K562 (cell line): ENCODE results near the gene BSN.
"Not testable (repeated sequence)": the region's sequence is repeated elsewhere in the genome, so short reads cannot be mapped to it uniquely, and the experiment has no call there.

Source experiments
- CBX1 ChIP-seq: sonication (generic); IDR thresholded peaks from 2 replicates; pipeline ENCODE4 v1.6.1; 2016; ENCODE audit warnings: antibody characterized with exemption, low read depth, mild to moderate bottlenecking
- ELF2 ChIP-seq: fragments of 250-450 bp; sonication (Bioruptor Pico); IDR thresholded peaks from 2 replicates; pipeline ENCODE4 v1.5.0; 2021; ENCODE audit warnings: mild to moderate bottlenecking
- ZC3H11A ChIP-seq: IDR thresholded peaks from 2 replicates; pipeline ENCODE4 v1.6.1; 2012; ENCODE audit warnings: low read depth, low read length, improper control_type of control experiment
- ZNF165 ChIP-seq: fragments of 250-450 bp; sonication (Bioruptor Pico); IDR thresholded peaks from 2 replicates; pipeline ENCODE4 v1.4.0; 2020; ENCODE audit warnings: borderline replicate concordance
- TF ChIP-seq, protein P1 (sequence below), 3 experiments: IDR thresholded peaks in 2 of 3; conservative IDR thresholded peaks in 1 of 3; 2 replicates each; pipeline ENCODE4 v1.5.1; 2011 to 2012; ENCODE audit warnings: low read length in 3 of 3, mild to moderate bottlenecking in 3 of 3, control low read depth in 2 of 3, improper control_type of control experiment in 1 of 3, inconsistent platforms in 1 of 3, low read depth in 1 of 3, mixed read lengths in 1 of 3, moderate library complexity in 1 of 3; ENCODE audit not compliant: insufficient read depth in 2 of 3
- TF ChIP-seq, protein P2 (sequence below), 2 experiments: IDR thresholded peaks; 2 replicates each; pipeline ENCODE4 v1.6.1; 2012; ENCODE audit warnings: improper control_type of control experiment in 2 of 2, low read depth in 2 of 2, low read length in 2 of 2, borderline replicate concordance in 1 of 2

DNA sequence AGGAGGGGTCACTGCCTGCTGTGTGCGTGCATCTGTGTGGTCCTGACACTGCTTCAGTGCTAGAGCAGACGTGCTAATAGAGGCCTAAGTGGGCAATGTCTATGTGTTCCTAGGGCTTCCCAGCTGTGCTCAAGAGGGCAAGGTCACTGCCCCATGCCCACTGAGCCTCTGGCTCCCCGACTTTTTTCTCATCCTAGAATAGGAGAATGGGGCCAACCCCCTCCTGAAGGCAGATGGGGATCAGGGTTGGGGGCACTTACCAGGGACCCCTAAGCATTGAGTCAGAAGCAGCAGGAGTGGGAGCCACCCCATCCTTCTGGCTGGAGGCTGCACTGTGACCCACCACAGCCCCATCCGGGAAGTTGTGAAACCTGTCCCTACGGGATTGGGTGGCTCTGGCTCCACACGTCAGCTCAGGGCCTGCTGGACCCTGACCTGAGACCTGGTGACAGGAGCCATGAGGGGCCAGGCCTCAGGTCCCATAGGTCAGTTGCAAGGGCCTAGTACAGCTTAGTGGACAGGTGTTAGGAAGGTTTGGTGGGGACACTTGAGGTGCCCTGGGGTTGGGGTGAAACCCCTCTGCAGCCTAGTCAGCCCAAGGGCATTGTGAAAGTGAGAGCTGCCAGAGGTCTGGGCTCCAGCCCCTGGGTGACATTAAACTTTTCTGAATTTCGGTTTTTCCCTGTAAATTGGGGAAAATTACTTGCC, 134.2 kb downstream of the BSN start:
- TF ChIP-seq, protein P1, sequence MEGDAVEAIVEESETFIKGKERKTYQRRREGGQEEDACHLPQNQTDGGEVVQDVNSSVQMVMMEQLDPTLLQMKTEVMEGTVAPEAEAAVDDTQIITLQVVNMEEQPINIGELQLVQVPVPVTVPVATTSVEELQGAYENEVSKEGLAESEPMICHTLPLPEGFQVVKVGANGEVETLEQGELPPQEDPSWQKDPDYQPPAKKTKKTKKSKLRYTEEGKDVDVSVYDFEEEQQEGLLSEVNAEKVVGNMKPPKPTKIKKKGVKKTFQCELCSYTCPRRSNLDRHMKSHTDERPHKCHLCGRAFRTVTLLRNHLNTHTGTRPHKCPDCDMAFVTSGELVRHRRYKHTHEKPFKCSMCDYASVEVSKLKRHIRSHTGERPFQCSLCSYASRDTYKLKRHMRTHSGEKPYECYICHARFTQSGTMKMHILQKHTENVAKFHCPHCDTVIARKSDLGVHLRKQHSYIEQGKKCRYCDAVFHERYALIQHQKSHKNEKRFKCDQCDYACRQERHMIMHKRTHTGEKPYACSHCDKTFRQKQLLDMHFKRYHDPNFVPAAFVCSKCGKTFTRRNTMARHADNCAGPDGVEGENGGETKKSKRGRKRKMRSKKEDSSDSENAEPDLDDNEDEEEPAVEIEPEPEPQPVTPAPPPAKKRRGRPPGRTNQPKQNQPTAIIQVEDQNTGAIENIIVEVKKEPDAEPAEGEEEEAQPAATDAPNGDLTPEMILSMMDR (IDR thresholded peaks at IDR 0.05 in 2 of 3, conservative IDR thresholded peaks at IDR 0.05 in 1 of 3; ENCODE audit: insufficient read depth in 2 of 3, low read depth in 1 of 3, low read length in 3 of 3), result not testable (repeated sequence)
- TF ChIP-seq, protein P2, sequence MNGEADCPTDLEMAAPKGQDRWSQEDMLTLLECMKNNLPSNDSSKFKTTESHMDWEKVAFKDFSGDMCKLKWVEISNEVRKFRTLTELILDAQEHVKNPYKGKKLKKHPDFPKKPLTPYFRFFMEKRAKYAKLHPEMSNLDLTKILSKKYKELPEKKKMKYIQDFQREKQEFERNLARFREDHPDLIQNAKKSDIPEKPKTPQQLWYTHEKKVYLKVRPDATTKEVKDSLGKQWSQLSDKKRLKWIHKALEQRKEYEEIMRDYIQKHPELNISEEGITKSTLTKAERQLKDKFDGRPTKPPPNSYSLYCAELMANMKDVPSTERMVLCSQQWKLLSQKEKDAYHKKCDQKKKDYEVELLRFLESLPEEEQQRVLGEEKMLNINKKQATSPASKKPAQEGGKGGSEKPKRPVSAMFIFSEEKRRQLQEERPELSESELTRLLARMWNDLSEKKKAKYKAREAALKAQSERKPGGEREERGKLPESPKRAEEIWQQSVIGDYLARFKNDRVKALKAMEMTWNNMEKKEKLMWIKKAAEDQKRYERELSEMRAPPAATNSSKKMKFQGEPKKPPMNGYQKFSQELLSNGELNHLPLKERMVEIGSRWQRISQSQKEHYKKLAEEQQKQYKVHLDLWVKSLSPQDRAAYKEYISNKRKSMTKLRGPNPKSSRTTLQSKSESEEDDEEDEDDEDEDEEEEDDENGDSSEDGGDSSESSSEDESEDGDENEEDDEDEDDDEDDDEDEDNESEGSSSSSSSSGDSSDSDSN (IDR thresholded peaks at IDR 0.05; ENCODE audit: borderline replicate concordance in 1 of 2, low read depth in 2 of 2, low read length in 2 of 2), result not testable (repeated sequence)
- not testable (repeated sequence) for TF ChIP-seq ZC3H11A; ZNF165 (CRISPR knock-in tag); CBX1; ELF2 (CRISPR knock-in tag)
